HG02943 (cell line): ENCODE data around the gene FSCN2.

Source experiments
- ATAC-seq: cut with Tn5 transposase; IDR thresholded peaks from one replicate; pipeline ENCODE4 v1.9.1; 2021; ENCODE audit warnings: mild to moderate bottlenecking, low read depth, moderate library complexity; ENCODE audit not compliant: unreplicated experiment

FSCN2 gene

DNA sequence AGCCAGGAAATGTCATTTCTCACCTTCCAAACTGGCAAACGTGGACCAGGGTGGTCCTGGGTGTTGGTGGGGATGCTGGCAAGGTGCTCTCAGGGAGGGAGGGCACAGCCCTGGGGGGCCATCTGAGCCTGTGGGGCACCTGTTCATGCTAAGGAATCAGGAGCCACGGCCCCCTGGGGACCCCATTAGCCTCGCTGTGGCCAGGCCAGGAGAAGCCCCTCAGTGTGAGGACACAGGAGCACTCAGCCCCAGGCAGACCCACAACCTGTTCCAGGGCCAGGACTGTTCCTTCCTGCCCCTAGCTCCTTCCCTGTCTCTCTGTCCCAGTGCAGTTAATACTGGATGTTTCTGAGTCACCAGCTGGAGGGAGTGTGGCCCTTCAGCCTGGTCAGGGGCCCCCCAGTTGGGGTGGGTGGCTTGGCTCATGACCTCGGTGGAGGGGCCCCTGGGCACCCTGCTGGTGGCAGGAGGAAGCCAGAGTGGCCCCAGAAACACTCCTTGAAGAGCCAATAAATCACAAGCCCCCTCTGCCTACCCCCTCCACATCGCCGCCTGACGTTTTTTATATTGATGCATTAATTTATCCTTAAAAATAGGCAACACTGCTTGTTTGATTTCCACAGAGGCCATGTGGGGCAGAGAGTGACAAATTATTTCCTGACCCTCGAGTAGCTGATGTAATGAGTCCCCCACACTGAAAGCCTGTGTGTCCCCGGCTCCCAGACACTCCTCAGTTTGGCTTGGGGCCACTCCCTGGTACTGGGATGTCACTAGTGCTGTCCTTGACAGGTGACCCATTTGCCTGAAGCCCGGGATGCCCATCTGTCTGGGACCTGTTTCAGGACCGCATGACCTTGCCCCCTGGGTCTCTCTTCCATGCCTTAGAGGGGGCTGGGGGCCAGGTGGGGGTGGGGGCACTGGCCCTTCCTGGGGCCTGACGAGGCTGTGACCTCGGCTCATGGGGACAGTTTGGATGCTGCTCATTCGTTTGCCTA lies 37.9 kb upstream of the FSCN2 start:
- ATAC-seq, result no peak

DNA sequence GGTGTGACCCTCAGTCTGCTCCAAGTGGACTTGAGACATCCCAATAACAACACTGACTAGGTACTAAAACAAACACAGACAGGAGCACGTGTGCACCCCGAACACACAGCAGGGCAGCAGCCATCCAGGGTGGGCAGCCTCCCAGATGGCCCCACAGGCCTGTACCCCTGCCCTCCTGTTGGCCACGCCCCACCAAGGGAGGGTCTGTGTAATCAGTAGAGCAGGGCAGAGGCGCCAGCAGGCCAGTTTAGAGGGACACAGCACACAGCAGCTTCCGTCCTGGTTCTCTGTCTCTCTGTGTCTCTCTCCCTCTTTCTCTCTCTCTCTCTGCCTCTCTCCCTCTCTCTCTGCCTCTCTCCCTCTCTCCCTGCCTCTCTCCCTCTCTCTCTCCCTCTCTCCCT lies 37.0 kb upstream of the FSCN2 start:
- ATAC-seq, result no peak

DNA sequence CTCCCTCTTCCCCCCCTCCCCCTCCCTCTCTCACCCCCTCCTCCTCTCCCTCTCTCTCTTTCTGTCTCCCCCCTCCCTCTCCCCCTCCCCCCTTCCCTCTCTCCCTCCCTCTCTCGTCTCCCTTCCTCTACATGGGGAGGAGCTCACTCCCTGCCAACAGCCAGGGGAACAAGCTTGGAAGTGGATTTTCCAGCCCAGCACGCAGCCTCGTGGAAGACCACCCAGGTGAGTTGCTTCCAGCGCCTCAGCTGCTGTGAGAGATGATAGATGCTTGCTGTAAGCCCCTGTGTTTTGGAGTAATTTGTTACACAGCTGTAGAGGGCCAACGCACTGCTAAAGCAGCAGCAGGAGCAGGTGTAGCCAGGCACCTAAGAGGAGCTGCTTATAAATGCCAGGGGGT lies 36.4 kb upstream of the FSCN2 start:
- ATAC-seq, result no peak

DNA sequence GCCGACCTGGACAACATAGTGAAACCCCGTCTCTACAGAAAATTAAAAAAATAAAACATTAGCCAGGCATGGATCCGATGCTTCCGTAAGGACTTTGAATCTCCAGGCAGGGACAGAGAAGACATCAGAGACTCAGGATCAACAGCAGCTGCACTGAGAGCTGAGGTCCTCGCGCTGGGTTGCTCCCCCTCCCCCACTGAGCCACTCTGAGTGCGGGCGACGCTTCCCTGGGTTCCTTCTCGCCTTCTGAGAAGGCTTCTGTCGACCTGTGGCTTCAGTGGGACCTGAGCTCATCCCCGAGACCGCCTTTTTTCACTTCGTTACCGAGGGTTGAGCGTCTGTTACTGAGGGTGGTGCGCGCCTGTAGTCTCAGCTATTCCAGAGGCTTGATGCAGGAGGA lies 36.0 kb upstream of the FSCN2 start:
- ATAC-seq, result no peak

DNA sequence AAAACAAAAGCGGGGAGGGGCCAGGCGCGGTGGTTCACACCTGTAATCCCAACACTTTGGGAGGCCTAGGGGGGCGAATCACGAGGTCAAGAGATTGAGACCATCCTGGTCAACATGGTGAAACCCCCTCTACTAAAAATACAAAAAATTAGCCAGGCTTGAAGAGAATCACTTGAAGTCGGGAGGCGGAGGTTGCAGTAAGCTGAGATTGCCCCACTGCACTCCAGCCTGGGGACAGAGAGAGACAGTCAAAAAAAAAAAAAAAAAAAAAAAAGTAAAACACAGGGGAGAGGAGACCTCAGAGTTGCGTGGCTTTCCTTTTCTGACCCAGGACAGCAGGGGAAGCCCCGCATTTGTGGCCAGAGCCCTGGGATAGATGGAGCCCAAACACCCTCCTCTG lies 35.5 kb upstream of the FSCN2 start:
- ATAC-seq, result no peak

DNA sequence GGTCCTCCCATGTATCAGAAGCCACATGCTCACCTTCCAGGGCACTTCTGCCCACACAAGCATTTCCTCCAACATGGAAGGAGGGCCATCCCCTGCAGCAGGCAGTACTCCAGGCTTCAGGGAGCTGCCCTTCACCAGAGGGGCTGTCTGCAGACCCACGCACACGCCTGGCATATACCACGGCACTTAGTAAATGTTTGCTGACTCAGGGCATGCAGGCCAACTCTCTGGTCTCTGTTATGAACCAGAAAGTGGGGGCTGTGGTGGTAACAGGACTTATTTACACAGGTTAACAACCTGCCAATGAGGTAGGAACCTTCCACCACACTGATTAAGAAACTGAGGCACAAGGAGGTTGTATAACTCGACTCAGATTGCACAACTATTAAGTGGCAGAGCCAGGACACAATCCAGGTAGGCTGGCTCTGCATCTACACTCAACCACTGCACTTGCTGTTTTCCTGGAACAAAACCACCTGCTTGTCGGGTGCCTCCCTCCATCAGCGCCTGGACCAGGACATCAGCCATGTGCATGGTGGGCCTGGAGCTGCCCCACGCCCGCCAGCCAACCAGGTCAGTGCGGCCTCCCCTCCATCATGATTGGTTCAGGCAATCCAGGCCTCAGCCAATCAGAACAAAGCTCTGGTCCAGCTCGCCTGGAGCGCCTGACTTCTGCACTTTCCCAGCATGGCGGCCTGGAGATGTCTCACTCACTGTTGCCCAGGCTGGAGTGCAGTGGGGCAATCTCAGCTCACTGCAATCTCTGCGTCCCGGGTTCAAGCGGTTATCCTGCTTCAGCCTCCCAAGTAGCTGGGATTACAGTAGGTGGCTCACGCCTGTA lies 34.8 kb upstream of the FSCN2 start:
- ATAC-seq, result no peak

DNA sequence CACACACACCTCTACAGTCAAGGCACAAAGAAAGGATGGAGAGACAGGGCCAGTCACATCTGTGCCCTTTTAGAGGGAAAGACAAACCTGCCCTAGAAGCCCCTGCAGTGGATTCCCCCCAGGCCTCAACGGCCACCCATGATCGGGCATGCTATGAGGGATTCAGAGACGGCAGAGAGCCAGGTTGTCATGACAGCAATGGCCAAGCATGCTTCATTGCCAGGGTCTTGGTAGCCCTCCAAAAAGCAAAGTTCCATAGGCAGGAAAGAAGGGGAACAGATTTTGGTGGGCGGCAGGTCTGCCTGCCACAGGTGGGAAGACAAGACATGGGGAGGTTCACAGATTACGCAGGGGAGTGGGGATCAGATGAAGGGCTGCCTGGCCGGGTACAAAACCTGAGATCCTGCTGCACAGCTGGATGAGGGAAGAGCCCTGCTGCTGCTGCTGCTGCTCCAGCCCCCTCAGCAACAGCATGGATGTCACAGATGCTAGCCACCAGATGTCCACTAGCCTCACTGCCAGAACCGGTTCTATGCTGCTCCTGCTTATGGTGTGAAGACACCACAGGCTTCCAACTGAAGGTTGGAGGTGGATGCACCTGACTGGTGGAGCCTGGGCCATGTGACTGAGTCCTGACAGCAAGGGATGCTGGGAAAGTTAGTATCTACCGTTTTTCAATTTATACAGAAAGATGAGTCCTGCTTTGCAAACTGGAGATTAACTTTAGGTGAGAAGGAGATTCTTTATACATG lies 33.4 kb upstream of the FSCN2 start:
- ATAC-seq, result no peak

DNA sequence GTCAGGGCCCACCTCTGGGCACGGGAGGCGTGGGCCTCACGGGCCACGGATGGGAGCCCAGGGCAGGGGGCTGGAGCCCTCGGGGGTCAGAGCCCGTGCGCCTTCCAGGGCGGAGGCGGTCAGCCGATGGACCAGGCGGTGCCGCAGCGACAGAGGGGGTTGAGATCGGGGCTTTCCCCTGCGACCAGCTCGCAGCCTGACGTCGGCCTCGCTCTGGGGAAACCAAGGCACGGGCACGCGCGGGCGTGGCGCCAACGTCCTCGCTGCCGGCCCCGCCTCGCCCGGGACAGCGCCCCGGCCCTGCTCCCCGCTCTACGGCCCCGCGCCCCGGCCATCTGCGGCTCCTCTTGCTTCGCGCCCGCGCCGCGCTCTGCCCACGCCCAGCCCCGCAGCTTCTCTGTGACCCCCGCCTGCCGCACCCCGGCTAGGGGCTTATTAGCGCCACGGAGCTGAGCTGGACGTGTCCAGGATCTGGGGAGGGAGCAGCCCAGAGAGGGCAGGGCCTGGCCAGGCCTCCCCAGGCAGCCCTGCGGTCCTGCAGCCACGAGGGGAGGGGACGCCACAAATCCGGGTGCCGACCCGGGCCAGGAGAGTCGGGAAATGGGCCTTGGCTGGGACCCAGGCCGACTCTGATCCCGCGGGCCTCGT lies 29.1 kb upstream of the FSCN2 start:
- no peak for ATAC-seq

DNA sequence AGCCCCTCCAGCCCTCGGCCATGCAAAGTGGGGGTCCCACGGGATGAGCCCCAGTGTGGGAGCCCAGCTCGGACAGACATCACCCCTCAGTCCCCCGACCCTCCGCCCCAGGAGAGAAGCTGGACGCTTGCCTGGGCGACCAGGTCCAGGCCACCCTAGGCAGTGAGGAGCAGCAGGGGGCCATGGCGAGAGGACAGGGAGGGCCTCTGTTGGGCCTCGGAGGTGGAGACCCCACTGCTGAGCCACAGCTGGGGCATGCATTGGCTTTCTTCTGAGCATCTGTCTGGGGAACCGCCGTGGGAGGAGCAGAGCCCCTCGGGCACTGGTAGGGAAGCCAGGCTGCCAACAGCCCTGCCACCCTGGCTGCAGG lies 28.6 kb upstream of the FSCN2 start:
- ATAC-seq, result no peak

DNA sequence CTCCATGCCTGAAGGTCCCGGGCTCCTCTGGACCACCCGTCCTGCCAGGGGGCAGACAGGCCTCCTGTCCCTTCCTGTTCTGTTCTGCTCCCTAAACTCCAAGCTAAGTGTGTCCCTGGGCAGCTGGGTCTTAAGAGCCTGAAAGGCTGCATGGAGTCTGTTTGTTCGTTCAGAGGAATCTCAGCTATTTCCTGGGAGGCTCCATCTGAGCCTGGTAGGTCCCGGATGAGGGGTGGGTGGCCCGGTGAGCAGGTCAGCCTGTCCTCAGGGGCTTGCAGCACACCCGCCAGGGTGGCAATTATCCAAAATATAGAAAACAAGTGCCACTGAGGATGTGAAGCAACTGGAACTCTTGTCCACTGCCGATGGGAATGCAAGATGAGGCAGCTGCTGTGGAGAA lies 28.1 kb upstream of the FSCN2 start:
- ATAC-seq, result no peak

DNA sequence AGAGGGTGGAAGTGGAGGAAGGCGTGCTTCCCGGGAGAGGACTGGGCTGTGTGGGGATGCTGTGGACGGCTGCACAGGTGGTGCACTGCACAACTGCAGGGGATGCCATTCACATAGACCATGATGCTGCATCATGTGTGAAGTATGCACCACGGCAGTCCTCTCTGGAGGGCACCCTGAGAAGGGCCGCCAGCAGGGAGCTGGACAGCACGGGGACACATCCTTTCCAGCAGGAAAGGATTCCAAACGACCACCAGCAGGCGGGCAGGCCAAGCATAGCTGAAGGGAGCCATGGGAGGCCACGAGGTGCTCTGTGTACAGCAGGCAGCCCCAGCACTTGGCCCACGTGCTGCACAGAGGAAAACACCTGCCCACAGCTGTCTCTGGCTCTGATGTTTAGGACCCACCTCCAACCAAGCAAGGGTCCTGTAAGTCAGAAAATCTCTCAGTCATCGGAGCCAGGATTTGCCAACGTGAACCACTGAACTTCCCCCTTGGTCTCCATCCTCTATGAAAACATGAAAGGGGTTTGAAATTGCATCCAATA lies 25.6 kb upstream of the FSCN2 start:
- ATAC-seq, result no peak

DNA sequence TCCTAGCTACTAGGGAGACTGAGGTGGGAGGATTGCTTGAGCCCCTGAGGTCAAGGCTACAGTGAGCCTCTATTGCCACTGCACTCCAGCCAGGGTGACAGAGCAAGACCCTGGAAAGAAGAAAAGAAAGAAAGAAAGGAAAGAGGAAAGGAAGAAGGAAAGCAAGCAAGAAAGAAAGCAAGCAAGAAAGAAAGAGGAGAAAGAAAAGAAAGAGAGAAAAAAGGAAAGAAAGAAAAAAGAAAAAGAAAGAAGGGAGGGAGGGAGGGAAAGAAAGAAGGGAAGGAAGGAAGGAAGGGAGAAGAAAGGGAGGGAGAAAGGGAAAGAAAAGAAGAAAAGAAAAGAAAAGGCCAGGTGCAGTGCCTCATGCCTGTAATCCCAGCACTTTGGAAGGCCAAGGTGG lies 24.6 kb upstream of the FSCN2 start:
- no peak for ATAC-seq

DNA sequence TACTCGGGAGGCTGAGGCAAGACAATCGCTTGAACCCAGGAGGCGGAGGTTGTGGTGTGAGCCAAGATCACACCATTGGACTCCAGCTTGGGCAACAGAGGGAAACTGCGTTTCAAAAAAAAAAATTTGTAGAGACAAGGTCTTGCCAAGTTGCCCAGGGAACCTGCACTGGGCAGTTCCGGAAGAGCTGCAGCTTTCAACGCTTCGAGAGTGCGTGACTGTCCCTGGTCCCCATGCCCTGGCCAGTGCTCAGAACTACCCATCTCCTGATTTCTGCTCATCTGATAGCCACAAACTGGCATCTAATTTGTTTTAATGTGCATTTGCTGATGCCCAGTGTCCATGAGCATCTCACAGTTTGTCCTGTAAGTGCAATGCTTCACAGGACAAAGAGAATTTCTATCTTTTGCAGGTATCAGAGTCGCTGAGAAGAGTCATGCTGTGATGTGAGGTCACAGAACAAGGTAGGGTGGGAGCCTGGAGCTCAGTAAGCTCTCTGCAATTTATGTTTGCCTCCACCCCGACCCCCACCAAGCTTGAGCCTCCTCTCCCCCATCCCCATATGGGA lies 19.5 kb upstream of the FSCN2 start:
- ATAC-seq, result no peak

DNA sequence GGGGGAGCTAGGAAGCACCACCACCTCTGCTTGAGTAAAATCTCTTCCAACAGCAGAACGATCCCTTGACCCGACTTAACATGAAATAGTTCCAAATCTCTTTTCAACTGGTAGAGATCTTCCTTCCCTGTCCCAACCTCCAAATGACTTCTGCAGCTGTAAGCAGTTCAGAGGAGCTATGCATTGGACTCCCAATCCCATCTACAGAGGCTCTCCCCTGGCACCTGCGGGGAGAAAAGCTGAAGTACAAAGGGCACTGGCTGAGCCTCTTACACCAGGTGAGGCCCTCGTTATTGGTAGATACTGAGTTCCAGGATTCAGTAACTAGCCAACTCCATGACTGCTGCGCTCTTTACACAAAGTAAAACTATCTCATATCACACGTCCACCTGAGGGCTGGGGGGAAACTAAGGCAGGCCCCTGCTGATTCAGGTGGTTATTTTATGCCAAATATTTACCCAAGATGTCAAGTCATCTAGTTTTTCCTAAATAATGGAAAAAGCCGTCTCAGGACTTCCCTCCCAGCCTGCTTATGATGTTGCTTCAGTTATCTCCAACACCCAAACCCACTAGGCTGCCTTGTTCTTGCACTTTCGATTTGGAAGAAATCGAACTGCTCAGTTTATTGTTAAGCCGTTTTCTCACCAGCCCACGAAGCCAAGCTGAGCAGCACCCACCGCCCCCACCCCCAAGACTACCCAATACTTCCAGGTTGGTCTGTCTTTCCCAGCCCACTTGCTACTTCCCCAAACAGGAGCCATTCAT lies 18.8 kb upstream of the FSCN2 start:
- ATAC-seq, result no peak

DNA sequence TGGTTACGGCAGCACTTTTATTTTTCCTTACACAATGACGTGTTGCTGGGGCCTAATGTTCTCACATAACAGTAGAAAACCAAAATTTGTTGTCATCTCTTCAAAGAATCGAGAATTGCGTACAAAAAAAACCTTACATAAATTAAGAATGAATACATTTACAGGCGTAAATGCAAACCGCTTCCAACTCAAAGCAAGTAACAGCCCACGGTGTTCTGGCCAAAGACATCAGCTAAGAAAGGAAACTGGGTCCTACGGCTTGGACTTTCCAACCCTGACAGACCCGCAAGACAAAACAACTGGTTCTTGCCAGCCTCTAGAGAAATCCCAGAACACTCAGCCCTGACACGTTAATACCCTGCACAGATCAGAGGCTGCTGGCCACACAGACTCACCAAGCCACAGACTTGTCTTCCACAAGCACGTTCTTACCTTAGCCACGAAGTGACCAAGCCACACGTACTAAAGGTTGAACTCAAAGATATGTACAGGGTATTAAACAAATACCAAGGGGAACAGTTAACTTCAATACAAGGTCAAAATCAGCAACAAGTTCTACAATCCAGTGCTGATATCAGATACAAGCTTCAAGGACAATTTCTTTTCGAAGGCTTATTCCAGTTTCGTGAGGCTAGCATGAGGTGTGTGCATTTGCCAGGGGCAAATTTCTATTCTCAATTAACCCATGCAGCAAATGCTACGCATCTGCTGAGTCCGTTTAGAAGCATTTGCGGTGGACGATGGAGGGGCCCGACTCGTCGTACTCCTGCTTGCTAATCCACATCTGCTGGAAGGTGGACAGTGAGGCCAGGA lies 18.0 kb upstream of the FSCN2 start:
- no peak for ATAC-seq

DNA sequence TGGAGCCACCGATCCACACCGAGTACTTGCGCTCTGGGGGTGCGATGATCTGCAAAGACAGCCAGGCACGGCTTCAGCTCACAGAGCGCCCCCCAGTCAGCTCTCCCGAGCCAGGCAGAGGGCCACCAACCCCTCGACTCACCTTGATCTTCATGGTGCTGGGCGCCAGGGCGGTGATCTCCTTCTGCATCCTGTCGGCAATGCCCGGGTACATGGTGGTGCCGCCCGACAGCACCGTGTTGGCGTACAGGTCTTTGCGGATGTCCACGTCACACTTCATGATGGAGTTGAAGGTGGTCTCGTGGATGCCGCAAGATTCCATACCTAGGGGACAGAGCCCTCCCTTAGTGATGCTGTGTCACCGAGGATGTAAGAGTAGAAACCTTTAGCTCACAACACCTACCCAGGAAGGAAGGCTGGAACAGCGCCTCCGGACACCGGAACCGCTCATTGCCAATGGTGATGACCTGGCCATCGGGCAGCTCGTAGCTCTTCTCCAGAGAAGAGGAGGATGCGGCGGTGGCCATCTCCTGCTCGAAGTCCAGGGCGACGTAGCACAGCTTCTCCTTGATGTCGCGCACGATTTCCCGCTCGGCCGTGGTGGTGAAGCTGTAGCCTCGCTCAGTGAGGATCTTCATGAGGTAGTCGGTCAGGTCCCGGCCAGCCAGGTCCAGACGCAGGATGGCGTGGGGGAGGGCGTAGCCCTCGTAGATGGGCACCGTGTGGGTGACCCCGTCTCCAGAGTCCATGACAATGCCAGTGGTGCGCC lies 17.2 kb upstream of the FSCN2 start:
- no peak for ATAC-seq

DNA sequence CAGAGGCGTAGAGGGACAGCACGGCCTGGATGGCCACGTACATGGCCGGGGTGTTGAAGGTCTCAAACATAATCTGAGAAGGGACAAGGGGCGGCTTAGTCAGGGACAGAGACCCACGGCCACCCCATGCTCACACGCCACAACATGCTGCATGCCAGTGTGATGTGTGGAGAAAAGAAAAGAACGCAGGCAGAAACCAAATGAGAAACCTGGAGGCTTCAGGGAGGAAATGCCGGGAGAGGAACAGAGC lies 16.7 kb upstream of the FSCN2 start:
- no peak for ATAC-seq
